Activated CD4-positive, alpha-beta T cell treated with anti-CD3 and anti-CD28 coated beads, Interleukin-2, amount 50 U/mL, for 16 hours (primary cell): ENCODE measurements around the gene MS4A4A.

Experiments
- DNase-seq: peaks from one replicate; pipeline ENCODE4 v3.0.0-alpha.2; 2020

The MS4A4A gene

DNA sequence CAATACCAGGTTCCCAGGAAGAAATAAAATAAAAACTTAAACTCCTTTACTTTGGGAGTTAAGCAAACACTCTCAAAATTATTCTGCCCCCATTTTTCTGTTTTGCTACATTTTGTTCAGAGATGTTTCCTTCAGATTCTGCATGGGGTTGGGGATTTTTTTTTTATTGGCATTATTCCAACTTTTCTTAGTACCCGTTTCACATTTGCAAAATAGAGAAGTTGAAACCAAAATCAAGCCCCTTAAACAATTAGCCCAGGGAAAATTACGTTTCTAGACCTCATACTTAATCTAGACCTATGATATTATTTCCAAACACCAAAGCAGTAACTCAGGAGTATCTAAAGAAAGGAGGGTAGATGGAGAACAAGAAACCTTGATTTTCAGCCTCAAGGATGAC is 77.3 kb downstream of the MS4A4A start:
- DNase-seq: no peak
